Parathyroid adenoma (tissue), 2 donors: ENCODE data around the gene SLC66A1.
A peak's percentile ranks its signal among the peaks of the same experiment; 100 is the strongest.

ENCODE experiments used
- H2AFZ ChIP-seq: fragments of 300-600 bp; sonication (generic); one replicate; pipeline ENCODE4 v1.7.0; 2017; ENCODE audit warnings: antibody characterized with exemption, mild to moderate bottlenecking
- H3K27ac ChIP-seq: fragments of 300-600 bp; sonication (generic); one replicate; pipeline ENCODE4 v1.7.0; 2017
- H3K27me3 ChIP-seq: fragments of 300-600 bp; sonication (generic); one replicate; pipeline ENCODE4 v1.7.0; 2017; ENCODE audit warnings: low read length; ENCODE audit not compliant: control insufficient read depth, insufficient read depth
- H3K36me3 ChIP-seq: fragments of 300-600 bp; sonication (generic); one replicate; pipeline ENCODE4 v1.7.0; 2017; ENCODE audit warnings: low read length; ENCODE audit not compliant: control insufficient read depth, insufficient read depth
- H3K4me1 ChIP-seq: fragments of 300-600 bp; sonication (generic); one replicate; pipeline ENCODE4 v1.7.0; 2017; ENCODE audit warnings: control low read depth
- H3K4me2 ChIP-seq: fragments of 300-600 bp; sonication (generic); one replicate; pipeline ENCODE4 v1.7.0; 2017; ENCODE audit warnings: low read length
- H3K4me3 ChIP-seq: fragments of 300-600 bp; sonication (generic); one replicate; pipeline ENCODE4 v1.7.0; 2017; ENCODE audit warnings: low read depth, low read length
- H3K79me2 ChIP-seq: fragments of 300-600 bp; sonication (generic); one replicate; pipeline ENCODE4 v1.7.0; 2017; ENCODE audit warnings: control low read depth
- H3K9ac ChIP-seq: fragments of 300-600 bp; sonication (generic); one replicate; pipeline ENCODE4 v1.7.0; 2017; ENCODE audit warnings: mild to moderate bottlenecking
- H3K9me3 ChIP-seq: fragments of 300-600 bp; sonication (generic); one replicate; pipeline ENCODE4 v1.7.0; 2017; ENCODE audit warnings: low read length; ENCODE audit not compliant: control insufficient read depth
- CTCF ChIP-seq: fragments of 300-600 bp; sonication (generic); IDR thresholded peaks from one replicate; pipeline ENCODE4 v1.7.0; 2017; ENCODE audit warnings: antibody characterized with exemption, mild to moderate bottlenecking
- donor health status: primary hyperparathyroidism.

The SLC66A1 gene

GRCh38 chr1:19310720-19311502 lies 1.2 kb upstream of the SLC66A1 start:
- H3K4me2 ChIP-seq: peak overlapping the region; percentile 71
- H2AFZ ChIP-seq: peak overlapping the region; percentile 77
- H3K79me2 ChIP-seq: no peaks in the 10 kb centered on the region
- H3K9me3 ChIP-seq: no peaks in the 10 kb centered on the region
- no peaks in the 10 kb centered on the region for H3K27me3 ChIP-seq
- H3K4me1 ChIP-seq: no peaks in the 10 kb centered on the region
- H3K9ac ChIP-seq: no peak overlapping the region
- no peak for TF ChIP-seq CTCF
- H3K36me3 ChIP-seq: no peaks in the 10 kb centered on the region
- H3K27ac ChIP-seq: no peak overlapping the region
- peak overlapping the region; percentile 69 for H3K4me3 ChIP-seq

GRCh38 chr1:19311503-19311930 lies 609 bp upstream of the SLC66A1 start:
- Histone ChIP-seq H3K27me3 (no peaks in the 10 kb centered on the region), H3K27ac (peak overlapping the region; percentile 29), H3K36me3 (no peaks in the 10 kb centered on the region), H3K4me2 (peak overlapping the region; percentile 71), H3K4me1 (no peaks in the 10 kb centered on the region), H3K9ac (no peak overlapping the region), H3K9me3 (no peaks in the 10 kb centered on the region), H3K79me2 (no peaks in the 10 kb centered on the region), H3K4me3 (peak overlapping the region; percentile 69), H2AFZ (peak overlapping the region; percentile 77)
- TF ChIP-seq CTCF: no peak

GRCh38 chr1:19312782-19313635 lies 883 bp downstream of the SLC66A1 start:
- H3K4me2 ChIP-seq: peak overlapping the region; percentile 98
- no peaks in the 10 kb centered on the region for H3K9me3 ChIP-seq
- no peak for TF ChIP-seq CTCF
- H3K79me2 ChIP-seq: peaks cover 2% of the 10 kb centered on the region
- H2AFZ ChIP-seq: peak overlapping the region; percentile 86
- H3K36me3 ChIP-seq: no peaks in the 10 kb centered on the region
- no peaks in the 10 kb centered on the region for H3K4me1 ChIP-seq
- H3K27ac ChIP-seq: peak overlapping the region; percentile 53
- no peaks in the 10 kb centered on the region for H3K27me3 ChIP-seq
- H3K4me3 ChIP-seq: peak overlapping the region; percentile 89
- H3K9ac ChIP-seq: peak overlapping the region; percentile 72

GRCh38 chr1:19313636-19313959 lies 1.5 kb downstream of the SLC66A1 start:
- H3K4me2 ChIP-seq: peak overlapping the region; percentile 98
- H2AFZ ChIP-seq: no peak overlapping the region
- no peak overlapping the region for H3K27ac ChIP-seq
- H3K9me3 ChIP-seq: no peaks in the 10 kb centered on the region
- no peaks in the 10 kb centered on the region for H3K4me1 ChIP-seq
- TF ChIP-seq CTCF: no peak
- peaks cover 2% of the 10 kb centered on the region for H3K79me2 ChIP-seq
- H3K9ac ChIP-seq: no peak overlapping the region
- no peaks in the 10 kb centered on the region for H3K27me3 ChIP-seq
- H3K36me3 ChIP-seq: no peaks in the 10 kb centered on the region
- H3K4me3 ChIP-seq: no peak overlapping the region
